OCI-LY3 (cell line): Measurements from ENCODE around the gene EPG5.

Experiments used
- H2AFZ ChIP-seq: fragments of 200-600, 300-600 bp; shearing (Covaris generic); 2 replicates; pipeline ENCODE4 v1.6.0; 2014; ENCODE audit warnings: antibody characterized with exemption, low read depth, low read length
- H3K27ac ChIP-seq: fragments of 200-600, 300-600 bp; sonication (generic); 2 replicates; pipeline ENCODE4 v1.5.1; 2014; ENCODE audit warnings: mild to moderate bottlenecking, low read length, moderate library complexity, mixed read lengths
- H3K27me3 ChIP-seq: fragments of 200-600, 300-600 bp; sonication (generic); 2 replicates; pipeline ENCODE4 v1.6.1; 2014; ENCODE audit warnings: low read depth, low read length, mixed read lengths
- H3K36me3 ChIP-seq: fragments of 200-600, 300-600 bp; sonication (generic); replicated peaks from 2 replicates; pipeline ENCODE3; 2014; ENCODE audit warnings: low read depth, low read length, mixed read lengths
- H3K4me1 ChIP-seq: fragments of 300-600, 200-600 bp; sonication (generic); 2 replicates; pipeline ENCODE4 v1.6.1; 2014; ENCODE audit warnings: low read length, mixed read lengths
- H3K4me2 ChIP-seq: fragments of 200-600, 300-600 bp; sonication (generic); 2 replicates; pipeline ENCODE4 v1.6.1; 2014; ENCODE audit warnings: low read length, mixed read lengths
- H3K4me3 ChIP-seq: fragments of 300-600, 200-600 bp; sonication (generic); 2 replicates; pipeline ENCODE4 v1.5.1; 2014; ENCODE audit warnings: antibody characterized with exemption, mild to moderate bottlenecking, low read length, moderate library complexity
- H3K79me2 ChIP-seq: fragments of 300-600, 200-600 bp; shearing (Covaris generic); 2 replicates; pipeline ENCODE4 v1.6.1; 2014; ENCODE audit warnings: mild to moderate bottlenecking, low read length, mixed read lengths
- H3K9ac ChIP-seq: fragments of 300-600, 200-600 bp; shearing (Covaris generic); 2 replicates; pipeline ENCODE4 v1.6.0; 2014; ENCODE audit warnings: mild to moderate bottlenecking, low read length, moderate library complexity
- H3K9me3 ChIP-seq: fragments of 200-600, 300-600 bp; shearing (Covaris generic); 2 replicates; pipeline ENCODE4 v1.6.1; 2014; ENCODE audit warnings: low read length, mixed read lengths; ENCODE audit not compliant: insufficient read depth
- H4K20me1 ChIP-seq: fragments of 200-600, 300-600 bp; sonication (generic); 2 replicates; pipeline ENCODE4 v1.6.1; 2016; ENCODE audit warnings: low read length, mixed read lengths; ENCODE audit not compliant: insufficient read depth
- CTCF ChIP-seq: fragments of 200-600, 300-600 bp; sonication (generic); IDR thresholded peaks from 2 replicates; pipeline ENCODE4 v1.5.1; 2014; ENCODE audit warnings: antibody characterized with exemption, low read length, low read depth
- EZH2phosphoT487 ChIP-seq: fragments of 200-600 bp; shearing (Covaris generic); IDR thresholded peaks from 2 replicates; pipeline ENCODE4 v1.6.1; 2018; ENCODE audit warnings: antibody characterized with exemption, mixed run types, low read depth

Gene EPG5

DNA sequence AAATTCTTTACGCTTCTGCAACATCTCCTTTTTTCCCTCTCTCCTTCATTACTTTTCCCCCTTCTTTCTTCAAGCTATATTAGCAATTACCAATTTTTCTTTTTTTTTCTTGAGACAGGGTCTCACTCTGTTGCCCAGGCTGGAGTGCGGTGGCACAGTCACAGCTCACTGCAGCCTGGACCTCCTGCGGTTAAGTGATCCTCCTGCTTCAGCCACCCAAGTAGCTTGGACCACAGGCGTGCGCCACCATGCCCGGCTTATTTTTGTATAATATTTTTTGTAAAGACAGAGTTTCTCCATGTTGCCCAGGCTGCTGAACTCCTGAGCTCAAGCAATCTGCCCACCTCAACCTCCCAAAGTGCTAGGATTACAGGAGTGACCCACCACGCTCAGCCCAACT is 70.7 kb downstream of the EPG5 start:
- Histone ChIP-seq H3K9ac (no peak overlapping the region), H3K4me2 (no peak overlapping the region), H4K20me1 (no peaks in the 10 kb centered on the region), H3K4me1 (no peaks in the 10 kb centered on the region), H3K79me2 (no peaks in the 10 kb centered on the region), H3K27me3 (no peaks in the 10 kb centered on the region), H3K27ac (no peak overlapping the region), H3K9me3 (no peaks in the 10 kb centered on the region), H3K4me3 (no peak overlapping the region), H2AFZ (no peak overlapping the region), H3K36me3 (peaks cover 31% of the 10 kb centered on the region)
- no peak for TF ChIP-seq EZH2phosphoT487
- TF ChIP-seq CTCF = no peak

- no peak overlapping the region for H3K27ac ChIP-seq
- H2AFZ ChIP-seq = no peak overlapping the region
- H3K9me3 ChIP-seq = no peaks in the 10 kb centered on the region
- no peaks in the 10 kb centered on the region for H3K4me1 ChIP-seq
- no peaks in the 10 kb centered on the region for H3K27me3 ChIP-seq
- H3K9ac ChIP-seq = no peak overlapping the region
- no peak overlapping the region for H3K4me3 ChIP-seq
- no peaks in the 10 kb centered on the region for H3K79me2 ChIP-seq
- no peaks in the 10 kb centered on the region for H4K20me1 ChIP-seq
- peaks cover 23% of the 10 kb centered on the region for H3K36me3 ChIP-seq
- TF ChIP-seq EZH2phosphoT487 = no peak
- TF ChIP-seq CTCF = no peak
- H3K4me2 ChIP-seq = no peak overlapping the region
These were observed 71.8 kb downstream of the EPG5 start for GRCh38 chr18:45895339-45895738.

DNA sequence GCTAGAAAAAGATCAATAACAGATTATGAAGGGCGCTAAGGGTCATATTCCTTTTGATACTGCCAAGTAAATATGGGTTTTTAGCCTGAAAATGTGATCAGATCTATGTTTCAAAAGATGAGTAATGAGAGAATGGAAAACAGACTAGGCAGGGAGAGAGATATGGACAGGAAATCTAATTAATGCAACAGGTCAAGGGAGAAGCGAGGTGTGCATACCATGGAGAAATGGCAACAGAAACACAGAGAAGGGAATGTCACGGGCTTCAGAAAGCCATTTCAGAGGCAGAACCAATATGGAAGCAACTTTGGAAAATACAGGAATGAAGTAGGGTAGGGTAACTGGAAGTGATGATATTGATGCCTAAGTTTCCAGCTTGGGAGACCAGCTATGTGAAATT is 72.3 kb downstream of the EPG5 start:
- Histone ChIP-seq H2AFZ (no peak overlapping the region), H4K20me1 (no peaks in the 10 kb centered on the region), H3K4me2 (no peak overlapping the region), H3K27ac (no peak overlapping the region), H3K79me2 (no peaks in the 10 kb centered on the region), H3K36me3 (peaks cover 21% of the 10 kb centered on the region), H3K9me3 (no peaks in the 10 kb centered on the region), H3K9ac (no peak overlapping the region), H3K27me3 (no peaks in the 10 kb centered on the region), H3K4me3 (no peak overlapping the region), H3K4me1 (no peaks in the 10 kb centered on the region)
- TF ChIP-seq CTCF (no peak), EZH2phosphoT487 (no peak)

GRCh38 chr18:45891806-45892205 is 75.3 kb downstream of the EPG5 start:
- Histone ChIP-seq H3K36me3 (peaks cover 7% of the 10 kb centered on the region), H3K79me2 (no peaks in the 10 kb centered on the region), H4K20me1 (no peaks in the 10 kb centered on the region), H3K4me1 (no peaks in the 10 kb centered on the region), H3K9ac (no peak overlapping the region), H2AFZ (no peak overlapping the region), H3K4me2 (no peak overlapping the region), H3K4me3 (no peak overlapping the region), H3K27me3 (no peaks in the 10 kb centered on the region), H3K9me3 (no peaks in the 10 kb centered on the region), H3K27ac (no peak overlapping the region)
- TF ChIP-seq CTCF = no peak
